Activated CD4-positive, alpha-beta memory T cell treated with anti-CD3 and anti-CD28 coated beads, Interleukin-2, amount 10 ng/mL, durations not matched to agents 7 days and 5 days (primary cell): Measurements from ENCODE around the gene COL20A1. TPM values are rescaled to one million over a fixed set of nuclear protein-coding genes. Genes with fewer than 3 reads are reported as not detected.

ENCODE experiments used
- CTCF ChIA-PET: fragments of 350-600 bp; sonication (Branson Sonifier 250); formaldehyde crosslinking; loops from one replicate; lab custom pipeline; 2021; ENCODE audit warnings: antibody characterized with exemption, inconsistent platforms; lab: Charles Lee
- POLR2A ChIA-PET: fragments of 350-600 bp; sonication (Branson Sonifier 250); formaldehyde crosslinking; loops from one replicate; lab custom pipeline; 2021; ENCODE audit warnings: antibody characterized with exemption; lab: Charles Lee
- DNase-seq: peaks from one replicate; pipeline ENCODE4 v3.0.0-alpha.2; 2020
- H3K27ac Mint-ChIP-seq: one replicate; pipeline ENCODE4 v1.8.0; 2021; ENCODE audit warnings: mild to moderate bottlenecking, mixed read lengths
- H3K27me3 Mint-ChIP-seq: one replicate; pipeline ENCODE4 v1.8.0; 2021; ENCODE audit warnings: mixed read lengths
- H3K36me3 Mint-ChIP-seq: one replicate; pipeline ENCODE4 v1.8.0; 2021; ENCODE audit warnings: low read depth, mixed read lengths
- H3K4me1 Mint-ChIP-seq: one replicate; pipeline ENCODE4 v1.8.0; 2021; ENCODE audit warnings: mixed read lengths
- H3K4me3 Mint-ChIP-seq: one replicate; pipeline ENCODE4 v1.8.0; 2021; ENCODE audit warnings: mild to moderate bottlenecking, mixed read lengths
- H3K9me3 Mint-ChIP-seq: one replicate; pipeline ENCODE4 v1.8.0; 2021; ENCODE audit warnings: mixed read lengths
- total RNA-seq, 2 experiments: library from RNA; stranded (reverse); gene quantifications; one replicate each; pipeline ENCODE4 v1.2.3, GENCODE V29; 2021

The COL20A1 gene
- total RNA-seq, 2 experiments from 2014 or later: not detected

DNA sequence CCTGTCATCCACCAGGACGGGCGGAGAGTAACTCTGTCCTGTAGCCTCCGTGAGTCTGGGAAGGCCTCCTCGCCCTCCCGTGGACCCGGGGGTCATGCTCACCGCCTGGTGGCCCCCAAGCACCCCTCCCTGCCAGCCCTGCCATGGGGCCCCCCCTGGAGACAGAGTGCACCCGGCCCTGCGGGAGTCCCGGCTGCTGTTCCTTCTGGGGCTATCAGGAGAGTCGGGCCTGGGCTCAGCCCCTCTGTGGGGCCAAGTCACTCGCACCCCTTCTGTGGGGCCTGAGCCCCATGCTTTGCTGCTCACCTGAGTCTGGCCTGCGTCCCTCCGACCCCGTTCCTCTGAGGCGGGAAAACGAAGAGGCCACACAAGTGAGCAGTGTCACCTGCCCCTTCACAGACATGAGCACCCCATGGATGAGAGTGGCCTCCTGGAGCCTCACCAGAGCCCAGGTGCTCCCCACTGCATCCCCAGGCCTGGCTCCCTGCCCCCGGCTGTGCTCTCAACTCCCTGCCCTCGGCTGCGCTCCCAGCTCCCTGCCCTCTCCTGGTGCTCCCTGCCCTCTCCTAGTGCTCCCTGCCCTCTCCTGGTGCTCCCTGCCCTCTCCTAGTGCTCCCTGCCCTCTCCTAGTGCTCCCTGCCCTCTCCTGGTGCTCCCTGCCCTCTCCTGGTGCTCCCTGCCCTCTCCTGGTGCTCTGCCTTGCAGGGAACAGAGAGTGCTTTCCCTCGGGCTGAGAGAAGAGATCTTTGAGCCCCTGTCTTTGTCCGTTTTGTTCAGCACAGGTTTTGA, 72.8 kb downstream of the COL20A1 start:
- H3K36me3 Mint-ChIP-seq: no peaks in the 10 kb centered on the region
- H3K9me3 Mint-ChIP-seq: no peaks in the 10 kb centered on the region
- no peak overlapping the region for H3K27ac Mint-ChIP-seq
- peaks cover 6% of the 10 kb centered on the region for H3K27me3 Mint-ChIP-seq
- ChIA-PET POLR2A (no interaction called here), CTCF (no interaction called here)
- H3K4me3 Mint-ChIP-seq: no peak overlapping the region
- DNase-seq: no peak
- no peaks in the 10 kb centered on the region for H3K4me1 Mint-ChIP-seq

DNA sequence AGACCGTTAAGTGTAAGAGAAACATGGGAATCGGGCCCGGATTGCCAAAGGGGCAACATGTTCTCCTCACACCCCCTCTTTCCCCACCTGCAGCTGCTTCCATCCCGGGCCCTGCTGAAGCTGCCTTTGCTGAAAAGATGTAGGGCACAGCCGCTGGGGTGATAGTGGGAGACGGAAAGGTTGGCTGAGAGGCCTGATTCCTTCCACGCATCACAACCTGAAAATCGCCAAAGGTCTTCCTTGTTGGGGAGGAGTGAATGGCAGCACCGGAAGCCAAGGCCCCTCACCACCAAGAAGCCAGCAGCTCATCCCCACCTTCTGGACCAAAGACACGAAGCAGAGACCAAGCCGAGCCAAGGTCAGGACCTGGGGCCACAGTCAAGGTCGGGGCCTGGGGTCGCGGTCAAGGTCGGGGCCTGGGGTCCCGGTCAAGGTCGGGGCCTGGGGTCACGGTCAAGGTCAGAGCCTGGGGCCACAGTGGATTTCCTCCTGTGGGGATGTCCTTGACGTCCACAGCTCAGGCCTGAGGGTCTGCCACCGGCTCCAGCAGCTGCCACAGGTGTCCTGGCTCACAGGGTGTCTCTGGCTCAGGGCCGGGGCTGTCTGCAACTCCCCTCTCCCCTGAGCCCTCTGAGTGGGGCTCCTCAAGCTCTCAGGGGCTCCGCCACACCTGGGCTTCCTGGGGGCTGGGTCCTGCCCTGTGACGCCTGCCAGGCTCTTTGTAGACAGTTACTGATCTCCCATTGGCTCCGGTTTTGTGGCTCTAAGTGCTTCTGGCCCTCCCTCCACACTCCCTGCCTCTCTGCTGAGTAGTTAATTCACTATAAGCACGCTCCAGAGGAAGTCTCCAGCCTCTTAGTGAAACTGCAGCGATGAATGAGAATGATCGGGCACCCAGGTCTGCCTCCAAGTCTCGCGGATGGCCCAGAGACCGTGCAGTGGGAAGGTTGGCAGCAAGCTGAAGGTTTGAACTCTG, 73.7 kb downstream of the COL20A1 start:
- peaks cover 6% of the 10 kb centered on the region for H3K27me3 Mint-ChIP-seq

DNA sequence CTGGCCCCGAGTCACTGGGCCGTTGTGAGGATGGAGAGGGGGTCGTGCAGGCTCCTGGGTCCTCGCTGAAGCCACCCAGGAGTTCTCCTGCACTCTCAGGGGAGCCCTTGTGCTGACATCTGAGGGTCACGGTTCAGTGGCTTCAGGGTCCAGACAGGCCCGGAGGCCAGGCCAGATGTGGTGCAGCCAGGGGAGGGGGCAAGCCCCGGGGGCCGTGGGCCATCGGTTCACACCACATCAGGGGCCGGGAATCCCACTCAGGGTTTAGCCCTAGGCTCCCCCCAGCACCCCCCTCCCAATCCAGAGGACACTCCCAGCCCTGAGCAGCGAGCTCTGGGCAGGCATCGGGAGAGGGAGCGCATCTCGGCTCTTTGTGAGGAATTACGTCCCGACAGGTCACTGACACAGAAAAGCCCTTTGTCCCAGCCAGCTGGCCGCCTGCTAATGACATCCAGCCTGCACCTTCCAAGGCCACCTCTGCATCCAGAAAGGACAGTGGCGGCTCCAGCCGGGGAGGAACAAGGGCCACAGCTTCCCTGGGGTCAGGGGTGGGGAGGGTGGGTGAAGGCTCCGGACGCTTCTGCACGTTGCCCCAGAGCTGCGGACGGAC, 74.6 kb downstream of the COL20A1 start:
- H3K36me3 Mint-ChIP-seq: no peaks in the 10 kb centered on the region
- ChIA-PET POLR2A (no interaction called here), CTCF (no interaction called here)
- H3K4me3 Mint-ChIP-seq: no peak overlapping the region
- no peak for DNase-seq
- no peak overlapping the region for H3K27ac Mint-ChIP-seq
- peaks cover 4% of the 10 kb centered on the region for H3K27me3 Mint-ChIP-seq
- H3K9me3 Mint-ChIP-seq: no peaks in the 10 kb centered on the region
- H3K4me1 Mint-ChIP-seq: no peaks in the 10 kb centered on the region

More for the DNA sequence above, 73.7 kb downstream of the COL20A1 start:
- no peak overlapping the region for H3K27ac Mint-ChIP-seq
- no peak for DNase-seq
- no peak overlapping the region for H3K4me3 Mint-ChIP-seq
- CTCF ChIA-PET: no interaction called here
- H3K9me3 Mint-ChIP-seq: no peaks in the 10 kb centered on the region
- POLR2A ChIA-PET: no interaction called here
- no peaks in the 10 kb centered on the region for H3K36me3 Mint-ChIP-seq
- H3K4me1 Mint-ChIP-seq: no peaks in the 10 kb centered on the region

DNA sequence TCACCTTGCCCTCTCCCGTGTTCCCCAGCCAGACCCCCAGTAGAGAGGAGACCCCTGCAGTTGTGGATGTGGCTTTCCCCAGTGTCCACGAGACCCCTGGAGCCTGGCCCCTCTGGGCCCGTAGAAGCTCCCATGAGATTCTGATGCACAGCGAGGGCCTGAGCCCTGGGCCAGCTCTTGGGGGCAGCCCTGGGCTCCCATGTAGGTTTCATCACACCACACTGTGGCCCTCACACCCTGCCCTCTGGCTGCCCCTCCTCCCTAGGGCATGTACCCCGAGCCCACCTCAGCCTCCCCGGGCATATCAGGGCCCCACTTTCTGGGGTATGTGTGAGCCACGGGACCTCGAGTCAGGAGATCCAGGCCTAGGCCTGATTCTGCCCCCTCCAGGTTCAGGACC, 75.2 kb downstream of the COL20A1 start:
- no peak for DNase-seq
- Mint-ChIP-seq H3K4me1 (no peaks in the 10 kb centered on the region), H3K4me3 (no peak overlapping the region), H3K9me3 (no peaks in the 10 kb centered on the region), H3K27me3 (no peaks in the 10 kb centered on the region), H3K27ac (no peak overlapping the region), H3K36me3 (no peaks in the 10 kb centered on the region)
- POLR2A ChIA-PET: no interaction called here
- CTCF ChIA-PET: no interaction called here

DNA sequence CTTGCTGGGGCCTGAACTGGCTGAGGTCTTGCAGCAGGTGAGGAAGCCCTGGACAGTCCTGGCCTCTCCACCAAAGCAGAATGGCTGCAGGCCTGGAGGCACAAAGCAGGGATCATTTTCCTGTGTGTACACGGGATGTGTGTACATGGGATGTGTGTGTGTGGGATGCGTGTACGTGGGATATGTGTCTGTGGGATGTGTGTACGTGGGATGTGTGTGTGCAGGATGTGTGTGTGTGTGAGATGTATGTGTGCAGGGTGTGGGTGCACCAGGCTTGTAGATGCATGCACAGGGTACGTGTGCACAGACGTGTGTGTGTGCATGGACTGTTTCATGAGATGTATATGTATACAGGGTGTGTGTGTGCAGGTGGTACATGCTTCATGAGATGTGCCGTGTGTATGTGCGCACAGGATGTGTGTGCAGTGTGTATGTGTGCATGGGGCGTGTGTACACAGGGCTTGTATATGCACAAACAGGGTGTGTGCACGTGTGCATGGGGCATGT, 76.1 kb downstream of the COL20A1 start:
- ChIA-PET CTCF (no interaction called here), POLR2A (no interaction called here)
- H3K4me1 Mint-ChIP-seq: no peaks in the 10 kb centered on the region
- no peaks in the 10 kb centered on the region for H3K36me3 Mint-ChIP-seq
- H3K9me3 Mint-ChIP-seq: no peaks in the 10 kb centered on the region
- no peaks in the 10 kb centered on the region for H3K27me3 Mint-ChIP-seq
- no peak for DNase-seq
- no peak overlapping the region for H3K27ac Mint-ChIP-seq
- H3K4me3 Mint-ChIP-seq: no peak overlapping the region

DNA sequence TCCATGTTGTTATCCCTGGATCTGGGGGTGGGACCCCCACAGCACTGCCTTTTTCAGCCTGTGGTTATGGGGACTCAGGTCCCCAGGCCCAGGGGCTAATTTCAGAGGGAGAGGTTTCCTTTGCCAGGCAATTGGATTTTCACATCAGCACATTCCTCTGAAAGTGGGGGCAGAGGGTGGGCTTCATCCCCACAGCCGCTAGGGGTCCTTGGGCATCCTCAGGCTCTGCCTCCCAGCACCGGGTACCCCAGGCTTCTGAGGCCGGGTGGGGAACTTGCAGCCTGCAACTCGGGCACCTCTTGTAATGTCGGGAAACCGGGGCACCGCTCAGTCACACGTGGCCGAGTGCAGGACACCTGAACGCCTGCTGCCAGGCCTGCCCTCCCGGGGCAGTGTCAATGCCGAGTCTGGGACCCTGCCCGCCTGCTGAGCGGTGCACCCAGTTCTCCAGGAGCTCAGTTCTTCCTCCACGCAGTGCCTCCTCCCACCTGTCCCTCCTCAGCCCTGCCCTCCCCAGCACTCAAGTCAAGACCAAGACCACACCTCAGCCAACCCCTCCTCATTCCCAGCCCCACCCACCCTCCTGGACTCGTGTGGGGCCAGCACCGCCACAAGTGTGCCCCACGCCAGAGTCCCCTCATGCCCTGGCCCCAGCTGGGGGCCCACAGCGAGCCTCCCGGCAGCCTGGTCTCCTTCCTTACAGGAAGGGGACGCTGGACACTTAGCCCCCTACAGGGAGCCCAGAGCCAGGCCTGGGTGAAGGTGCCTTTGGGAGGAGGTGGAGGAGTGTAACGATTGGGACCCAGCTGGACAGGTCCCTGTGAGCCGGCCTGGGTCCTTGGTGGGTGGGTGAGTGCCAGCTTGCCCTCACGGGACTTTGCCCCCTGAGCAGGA, 77.0 kb downstream of the COL20A1 start:
- CTCF ChIA-PET: no interaction called here
- Mint-ChIP-seq H3K27me3 (no peaks in the 10 kb centered on the region), H3K27ac (no peak overlapping the region), H3K9me3 (no peaks in the 10 kb centered on the region), H3K4me3 (no peak overlapping the region), H3K4me1 (no peaks in the 10 kb centered on the region), H3K36me3 (no peaks in the 10 kb centered on the region)
- POLR2A ChIA-PET: no interaction called here
- DNase-seq: no peak

DNA sequence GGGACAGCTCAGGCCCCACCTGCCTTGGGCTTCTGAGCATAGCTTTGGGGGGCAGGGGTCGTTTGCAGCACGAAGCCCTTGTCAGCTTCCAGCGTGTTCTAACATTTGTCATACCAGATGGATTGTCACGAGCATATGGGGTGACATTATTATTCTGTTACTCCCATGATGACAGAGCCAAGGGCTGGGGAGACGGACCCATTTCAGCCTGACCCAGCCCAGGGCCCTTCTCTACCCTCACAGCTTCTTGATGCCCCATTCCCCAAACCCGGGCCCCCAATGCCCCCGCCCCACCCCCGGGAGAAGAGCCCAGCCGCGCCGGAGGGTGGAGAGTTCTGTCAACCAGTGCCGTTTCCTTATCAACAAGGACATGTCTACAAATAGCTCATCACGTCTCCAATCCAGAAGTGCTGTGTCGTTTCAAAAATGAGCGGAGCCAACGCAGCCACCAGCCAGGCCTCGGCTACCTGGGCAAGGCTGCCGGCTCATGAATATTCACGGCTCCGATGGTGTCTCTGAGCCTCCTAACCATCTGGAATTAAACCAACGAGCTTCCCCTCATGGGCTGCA, 77.7 kb downstream of the COL20A1 start:
- H3K36me3 Mint-ChIP-seq: no peaks in the 10 kb centered on the region
- DNase-seq: no peak
- CTCF ChIA-PET: no interaction called here
- no peaks in the 10 kb centered on the region for H3K9me3 Mint-ChIP-seq
- H3K27ac Mint-ChIP-seq: no peak overlapping the region
- POLR2A ChIA-PET: no interaction called here
- H3K4me1 Mint-ChIP-seq: no peaks in the 10 kb centered on the region
- H3K27me3 Mint-ChIP-seq: no peaks in the 10 kb centered on the region
- H3K4me3 Mint-ChIP-seq: no peak overlapping the region

DNA sequence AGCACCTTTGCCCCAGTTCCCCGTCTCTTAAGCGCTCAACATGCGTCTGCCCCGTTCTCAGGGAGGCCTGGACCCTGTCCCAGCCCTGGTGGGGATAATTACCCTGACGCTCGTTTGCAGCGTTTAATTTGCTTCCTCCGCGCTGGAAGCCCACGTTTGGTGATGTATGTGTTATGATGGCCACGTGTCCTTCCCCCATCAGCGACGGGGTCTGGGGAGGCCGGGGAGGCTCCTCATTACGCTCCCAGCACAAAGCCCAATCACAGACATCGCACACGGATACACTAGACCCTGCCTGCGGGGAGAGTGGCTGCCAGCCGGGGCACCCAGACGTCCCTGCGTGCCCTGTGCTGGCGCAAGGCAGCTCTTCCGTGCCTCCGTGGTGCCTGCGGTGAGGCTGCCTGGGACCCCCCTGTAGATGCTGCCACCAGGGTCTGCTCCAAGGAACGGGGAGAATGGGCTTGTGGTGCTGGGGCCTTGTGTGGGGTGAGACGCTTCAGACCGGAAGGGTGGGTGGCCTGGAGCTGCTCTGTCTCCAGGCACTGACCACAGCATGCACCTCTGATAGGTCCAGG, 78.4 kb downstream of the COL20A1 start:
- Mint-ChIP-seq H3K27ac (no peak overlapping the region), H3K27me3 (peaks cover 3% of the 10 kb centered on the region), H3K4me3 (no peak overlapping the region), H3K9me3 (no peaks in the 10 kb centered on the region), H3K36me3 (no peaks in the 10 kb centered on the region), H3K4me1 (no peaks in the 10 kb centered on the region)
- DNase-seq: no peak
- ChIA-PET CTCF (no interaction called here), POLR2A (no interaction called here)

DNA sequence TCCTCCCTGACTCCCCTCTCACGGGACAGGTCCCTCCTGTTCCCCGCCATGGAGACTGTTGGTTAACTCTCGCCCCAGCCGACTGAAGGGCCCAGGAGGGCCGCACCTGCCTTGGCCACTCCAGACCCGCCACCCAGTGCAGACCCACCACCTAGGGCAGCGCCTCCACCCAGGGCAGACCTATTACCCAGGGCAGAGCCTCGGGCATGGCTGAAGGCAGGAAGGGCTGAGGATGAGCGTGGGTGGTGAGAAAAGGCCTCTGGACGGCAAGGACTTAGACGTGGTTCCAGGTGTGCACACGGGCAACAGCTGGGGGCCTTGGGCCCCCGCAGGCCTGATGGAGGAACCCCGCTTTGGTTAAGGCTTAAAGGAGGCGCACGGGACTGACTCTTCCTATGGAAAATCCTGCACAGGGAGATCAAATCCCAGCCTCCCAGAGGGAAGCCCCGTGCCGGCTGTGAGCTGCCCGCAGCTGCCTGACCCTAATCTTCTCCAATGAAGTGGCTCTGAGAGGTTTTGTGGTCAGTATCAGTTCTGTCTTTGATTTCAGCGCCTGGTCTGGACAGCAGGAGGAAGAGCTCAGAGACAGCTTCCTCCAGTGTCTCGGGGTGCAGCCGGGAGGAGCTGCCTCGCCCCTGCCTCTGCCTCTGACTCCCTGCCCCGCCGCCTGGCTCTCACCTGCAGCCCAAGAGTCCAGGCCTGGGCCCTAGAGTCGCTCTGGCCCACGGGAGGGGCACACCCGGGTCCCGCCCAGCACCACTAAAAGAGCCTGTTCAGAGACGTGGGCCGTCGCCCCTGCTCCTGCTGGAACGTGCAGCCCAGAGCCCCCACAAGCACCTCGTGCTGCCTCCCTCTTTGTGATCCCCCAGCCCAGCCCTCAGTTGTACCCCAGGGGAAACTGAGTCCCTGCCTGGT, 80.2 kb downstream of the COL20A1 start:
- ChIA-PET CTCF (no interaction called here), POLR2A (no interaction called here)
- peaks cover 3% of the 10 kb centered on the region for H3K27me3 Mint-ChIP-seq
- no peak overlapping the region for H3K4me3 Mint-ChIP-seq
- no peaks in the 10 kb centered on the region for H3K9me3 Mint-ChIP-seq
- H3K27ac Mint-ChIP-seq: no peak overlapping the region
- no peaks in the 10 kb centered on the region for H3K4me1 Mint-ChIP-seq
- H3K36me3 Mint-ChIP-seq: no peaks in the 10 kb centered on the region
- no peak for DNase-seq

DNA sequence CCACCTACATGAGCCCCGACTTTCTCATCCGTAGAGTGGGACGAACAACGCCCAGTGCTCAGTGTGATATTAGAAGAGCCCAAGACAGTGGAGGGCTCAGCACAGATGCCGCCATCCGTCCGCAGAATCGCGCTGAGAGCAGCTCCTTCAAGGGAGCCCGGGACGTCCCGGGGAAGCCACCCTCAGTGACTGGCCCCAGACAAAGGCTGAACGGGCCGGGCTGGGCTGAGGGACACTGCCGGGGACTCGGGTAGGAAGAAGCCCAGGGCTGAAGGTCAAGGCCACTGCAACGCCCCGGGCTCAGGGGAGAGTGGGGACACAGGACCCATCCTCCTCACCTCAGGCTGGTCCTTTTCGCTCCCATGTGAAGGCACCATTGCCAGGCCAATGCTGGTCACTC, 81.0 kb downstream of the COL20A1 start:
- Mint-ChIP-seq H3K4me1 (no peaks in the 10 kb centered on the region), H3K27ac (no peak overlapping the region), H3K4me3 (no peak overlapping the region), H3K27me3 (peaks cover 3% of the 10 kb centered on the region), H3K9me3 (no peaks in the 10 kb centered on the region), H3K36me3 (no peaks in the 10 kb centered on the region)
- DNase-seq: no peak
- ChIA-PET POLR2A (no interaction called here), CTCF (no interaction called here)

DNA sequence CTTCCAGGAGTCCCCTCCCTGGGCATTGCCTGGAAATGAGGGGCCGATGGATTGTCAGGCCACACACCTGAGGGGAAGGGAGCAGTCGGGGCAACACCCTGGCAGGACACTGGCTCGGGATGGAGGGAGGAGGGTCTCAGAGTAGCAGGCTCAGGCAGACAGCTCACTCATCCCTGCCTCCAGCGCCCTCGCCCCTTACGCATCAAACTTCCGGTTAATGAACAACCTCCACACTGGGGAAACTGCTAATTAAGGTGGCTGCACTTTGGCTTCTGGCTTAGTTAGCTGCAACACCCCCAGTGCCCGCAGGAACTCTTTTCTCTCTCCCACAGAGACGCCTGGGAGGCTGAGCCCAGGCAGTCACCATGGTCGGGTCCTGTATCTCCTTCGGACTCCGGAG, 81.5 kb downstream of the COL20A1 start:
- H3K9me3 Mint-ChIP-seq: no peaks in the 10 kb centered on the region
- H3K27ac Mint-ChIP-seq: no peak overlapping the region
- no peak overlapping the region for H3K4me3 Mint-ChIP-seq
- H3K4me1 Mint-ChIP-seq: no peaks in the 10 kb centered on the region
- H3K36me3 Mint-ChIP-seq: no peaks in the 10 kb centered on the region
- ChIA-PET CTCF (no interaction called here), POLR2A (no interaction called here)
- no peak for DNase-seq
- H3K27me3 Mint-ChIP-seq: peaks cover 3% of the 10 kb centered on the region
